ENCODE measurements around the gene GNG7.
"Not testable (repeated sequence)": the region's sequence is repeated elsewhere in the genome, so short reads cannot be mapped to it uniquely, and the experiment has no call there.

Gene GNG7

DNA sequence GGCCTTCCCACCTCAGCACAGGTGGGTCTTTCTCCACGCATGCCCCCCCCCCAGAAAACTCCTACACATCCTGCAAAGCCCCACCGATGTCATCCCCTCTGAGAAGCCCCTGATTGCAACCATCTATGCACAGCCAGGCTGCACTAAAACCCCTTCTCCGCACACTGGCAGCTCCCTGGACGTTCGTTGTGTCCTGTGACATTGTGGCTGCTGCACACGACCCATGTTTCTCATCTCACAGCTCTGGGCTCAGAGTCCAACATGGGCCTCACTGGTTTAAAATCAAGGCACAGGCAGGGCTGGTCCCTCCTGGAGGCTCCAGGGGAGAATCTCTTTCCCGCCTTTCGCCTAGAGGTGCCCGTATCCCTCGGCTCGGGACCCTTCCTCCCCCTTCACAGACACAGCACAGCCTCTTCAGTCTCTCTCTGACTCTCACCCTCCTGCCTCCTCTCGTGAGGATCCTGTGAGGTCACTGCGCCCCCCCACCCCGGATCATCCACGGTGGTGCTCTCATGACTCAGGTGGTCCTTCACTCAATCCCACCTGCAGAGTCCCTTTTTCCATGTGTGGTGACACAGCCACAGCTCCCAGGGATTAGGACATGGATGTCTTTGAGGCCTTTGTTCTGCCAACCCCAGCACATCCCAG, 155.3 kb downstream of the GNG7 start:
- no peak for DNase-seq

DNA sequence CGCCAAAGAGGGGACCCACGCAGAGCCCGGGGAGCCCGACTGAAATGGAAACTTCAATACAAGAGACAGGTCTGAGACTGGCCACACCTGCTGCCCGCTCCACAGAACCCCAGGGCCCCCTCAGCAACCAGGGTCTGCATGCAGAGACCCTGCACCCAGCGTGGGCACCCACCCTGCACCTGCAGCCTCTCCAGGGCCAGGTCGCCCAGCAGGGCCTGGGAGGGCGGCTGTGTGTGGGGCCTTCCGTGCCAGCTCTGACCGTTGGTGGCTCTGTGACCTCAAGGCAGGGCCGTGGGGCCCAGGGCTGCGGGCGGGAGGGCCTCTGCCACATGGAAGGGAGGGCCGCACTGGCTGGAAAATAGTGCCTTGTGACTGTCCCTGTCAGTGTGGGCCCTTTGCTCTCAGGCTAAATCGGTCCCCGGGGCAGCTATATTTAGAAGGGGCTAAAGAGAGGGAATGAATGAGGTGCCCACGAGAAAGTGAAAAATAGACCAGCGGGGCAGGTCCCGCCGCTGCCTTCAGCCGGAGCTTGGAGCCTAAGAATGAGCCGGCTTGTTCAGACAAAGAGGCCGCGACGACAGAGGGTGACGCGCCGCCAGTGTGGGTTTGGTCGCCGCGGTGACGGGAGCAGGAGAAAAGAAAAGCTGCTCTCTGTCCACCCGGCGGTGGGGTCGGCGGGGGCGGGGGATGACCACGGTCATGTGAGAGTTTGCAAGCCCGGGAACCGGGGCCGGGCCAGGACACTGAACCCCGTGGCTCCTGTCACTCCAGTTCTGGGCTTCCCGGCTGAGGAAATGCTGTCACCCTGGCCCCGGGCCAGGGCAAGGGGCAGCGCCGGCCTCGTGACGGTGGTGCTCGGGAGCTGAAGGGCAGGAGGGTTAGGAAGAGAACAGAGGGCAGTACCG, 156.1 kb downstream of the GNG7 start:
- DNase-seq: no peak

DNA sequence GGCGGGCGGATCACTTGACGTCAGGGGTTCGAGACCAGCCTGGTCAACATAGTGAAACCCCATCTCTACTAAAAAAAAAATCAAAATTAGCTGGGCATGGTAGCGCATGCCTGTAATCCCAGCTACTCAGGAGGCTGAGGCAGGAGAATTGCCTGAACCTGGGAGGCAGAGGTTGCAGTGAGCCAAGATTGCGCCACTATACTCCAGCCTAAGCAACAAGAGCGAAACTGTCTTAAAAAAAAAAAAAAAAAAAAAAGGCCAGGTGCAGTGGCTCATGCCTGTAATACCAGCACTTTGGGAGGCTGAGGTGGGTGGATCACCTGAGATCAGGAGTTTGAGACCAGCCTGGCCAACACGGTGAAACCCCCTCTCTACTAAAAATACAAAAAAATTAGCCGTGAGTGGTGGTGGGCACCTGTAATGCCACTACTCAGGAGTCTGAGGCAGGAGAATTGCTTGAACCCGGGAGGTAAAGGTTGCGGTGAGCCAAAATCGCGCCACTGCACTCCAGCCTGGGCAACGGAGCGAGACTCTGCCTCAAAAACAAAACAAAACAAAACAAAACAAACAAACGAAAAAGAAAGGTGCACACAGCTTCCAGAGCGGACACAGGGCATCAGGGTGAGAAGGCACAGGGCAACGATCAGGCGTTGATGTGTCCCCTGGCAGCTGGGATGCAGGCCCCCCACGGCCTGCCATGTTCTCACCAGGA, 156.9 kb downstream of the GNG7 start:
- DNase-seq: not testable (repeated sequence)

DNA sequence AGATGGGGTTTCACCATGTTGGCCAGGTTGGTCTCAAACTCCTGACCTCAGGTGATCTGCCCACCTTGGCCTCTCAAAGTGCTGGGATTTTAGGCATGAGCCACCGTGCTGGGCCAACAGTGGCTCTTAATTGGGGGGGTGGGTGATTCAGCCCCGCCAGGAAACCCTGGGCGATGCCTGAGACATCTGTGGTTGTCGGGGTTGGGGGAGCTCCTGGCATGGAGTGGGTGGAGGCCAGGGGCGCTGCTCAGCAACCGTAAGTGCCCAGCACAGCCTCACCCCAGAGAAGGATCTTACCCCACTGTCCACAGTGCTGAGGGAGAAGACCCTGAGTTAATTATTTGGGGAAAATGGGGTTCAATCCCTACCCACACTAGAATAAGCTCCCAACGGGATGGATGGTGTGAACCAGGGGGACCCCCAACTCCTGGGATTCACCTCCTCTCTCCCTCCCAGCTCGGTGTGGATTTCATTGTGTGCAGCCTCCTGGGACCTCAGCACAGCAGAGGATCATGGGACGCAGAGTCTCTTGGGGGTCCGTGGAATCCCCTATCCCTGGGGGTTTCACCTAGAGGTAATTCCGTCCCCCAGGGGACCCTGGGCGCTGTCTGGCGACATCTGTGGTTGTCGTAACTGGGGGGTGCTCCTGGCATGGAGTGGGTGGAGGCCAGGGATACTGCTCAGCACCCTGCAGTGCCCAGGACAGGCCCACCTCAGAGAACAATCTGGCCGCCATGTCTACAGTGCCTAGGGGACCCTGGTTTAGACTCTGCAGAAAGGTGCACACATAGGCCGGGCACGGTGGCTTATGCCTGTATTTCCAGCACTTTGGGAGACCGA, 157.7 kb downstream of the GNG7 start:
- DNase-seq: no peak

DNA sequence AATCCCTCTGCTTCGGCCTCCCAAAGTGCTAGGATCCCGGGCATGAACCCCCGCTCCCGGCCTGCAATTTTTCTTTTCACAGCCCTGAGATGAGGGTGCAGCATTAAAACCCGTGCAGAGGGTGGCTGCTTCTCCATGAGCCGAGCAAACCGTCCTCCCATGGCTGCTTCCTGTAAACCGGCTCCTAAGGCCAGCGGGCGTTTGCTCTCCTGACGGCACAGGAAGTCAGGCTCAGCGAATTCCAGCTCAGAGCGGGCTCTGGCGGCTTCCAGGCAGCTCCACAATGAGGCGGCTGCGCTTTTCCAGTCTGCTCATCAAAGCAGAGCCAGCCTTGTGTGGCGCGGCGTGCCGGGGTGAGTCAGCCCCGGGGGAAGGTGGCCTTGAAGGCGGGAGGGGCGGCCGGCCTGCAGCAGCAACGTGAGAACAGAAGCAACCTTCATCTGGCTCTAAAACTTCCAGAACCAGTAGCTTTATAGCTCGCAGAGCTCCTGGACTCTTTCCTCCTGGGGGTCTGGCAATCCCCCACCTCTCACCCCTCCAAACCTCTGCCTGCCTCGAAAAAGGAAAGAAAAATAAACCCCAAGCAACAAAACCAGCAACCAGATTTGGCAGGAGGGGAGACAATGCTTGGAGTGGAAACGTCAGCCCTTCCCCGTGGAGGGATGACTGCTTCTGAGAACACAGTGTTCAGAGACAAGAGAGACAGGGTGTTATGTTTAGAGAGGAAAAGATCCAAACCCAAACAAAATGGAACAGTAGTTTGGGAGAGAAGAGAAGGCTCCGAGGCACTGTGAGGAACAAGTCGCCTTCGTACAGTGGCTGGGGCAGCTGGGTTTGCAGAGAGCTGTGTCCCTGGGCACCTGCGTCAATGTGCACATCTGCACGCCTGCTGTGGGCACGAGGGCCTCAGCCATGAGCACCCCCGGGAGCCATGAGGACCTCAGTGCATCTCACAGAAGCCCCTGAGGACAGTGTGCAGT, 158.7 kb downstream of the GNG7 start:
- DNase-seq: peak; percentile 68 to 69

GRCh38 chr19:2543072-2543462, 159.4 kb downstream of the GNG7 start:
- not testable (repeated sequence) for DNase-seq

- DNase-seq: no peak
These were observed 160.0 kb downstream of the GNG7 start for GRCh38 chr19:2542341-2543069.

GRCh38 chr19:2540646-2541454, 161.6 kb downstream of the GNG7 start:
- DNase-seq: no peak

DNA sequence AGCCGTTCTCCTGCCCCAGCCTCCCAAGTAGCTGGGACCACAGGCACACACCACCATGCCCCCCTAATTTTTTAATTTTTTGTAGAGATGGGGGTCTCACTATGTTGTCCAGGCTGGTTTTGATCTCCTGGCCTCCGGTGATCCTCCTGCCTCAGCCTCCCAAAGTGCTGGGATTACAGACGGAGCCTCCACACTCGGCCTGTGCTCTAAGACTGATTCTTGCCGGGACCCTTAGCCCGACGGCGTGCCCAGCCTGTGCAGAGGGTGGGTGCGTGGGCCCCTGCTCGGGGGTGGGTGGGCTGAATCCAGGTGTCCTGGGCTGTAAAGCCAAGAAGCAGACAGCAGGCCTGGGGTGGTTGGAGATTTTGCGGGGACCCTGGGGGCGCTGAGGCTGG, 162.2 kb downstream of the GNG7 start:
- DNase-seq: no peak

GRCh38 chr19:2538096-2538757, 164.3 kb downstream of the GNG7 start:
- no peak for DNase-seq

DNA sequence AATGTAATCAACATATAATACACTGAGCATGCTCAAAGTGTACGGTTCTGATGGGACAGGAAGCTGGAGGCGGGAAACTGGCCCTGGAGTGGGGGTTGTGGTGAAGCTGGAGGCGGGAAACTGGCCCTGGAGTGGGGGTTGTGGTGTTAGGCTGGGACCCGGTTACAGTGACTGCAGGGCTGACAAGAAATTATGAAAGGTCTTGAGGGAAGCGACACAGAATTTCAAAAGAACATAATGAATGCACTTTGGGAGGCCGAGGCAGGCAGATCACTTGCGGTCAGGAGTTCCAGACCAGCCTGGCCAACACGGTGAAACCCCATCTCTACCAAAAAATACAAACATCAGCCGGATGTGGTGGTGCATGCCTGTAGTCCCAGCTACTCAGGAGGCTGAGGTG, 164.9 kb downstream of the GNG7 start:
- DNase-seq: not testable (repeated sequence)

GRCh38 chr19:2536461-2536860, 166.0 kb downstream of the GNG7 start:
- no peak for DNase-seq

- no peak for DNase-seq
These were observed 168.0 kb downstream of the GNG7 start for GRCh38 chr19:2534423-2535013.

GRCh38 chr19:2533686-2534422, 168.6 kb downstream of the GNG7 start:
- no peak for DNase-seq

GRCh38 chr19:2533072-2533425, 169.4 kb downstream of the GNG7 start:
- no peak for DNase-seq

- DNase-seq: no peak
These were observed 170.0 kb downstream of the GNG7 start for GRCh38 chr19:2532252-2533071.

DNA sequence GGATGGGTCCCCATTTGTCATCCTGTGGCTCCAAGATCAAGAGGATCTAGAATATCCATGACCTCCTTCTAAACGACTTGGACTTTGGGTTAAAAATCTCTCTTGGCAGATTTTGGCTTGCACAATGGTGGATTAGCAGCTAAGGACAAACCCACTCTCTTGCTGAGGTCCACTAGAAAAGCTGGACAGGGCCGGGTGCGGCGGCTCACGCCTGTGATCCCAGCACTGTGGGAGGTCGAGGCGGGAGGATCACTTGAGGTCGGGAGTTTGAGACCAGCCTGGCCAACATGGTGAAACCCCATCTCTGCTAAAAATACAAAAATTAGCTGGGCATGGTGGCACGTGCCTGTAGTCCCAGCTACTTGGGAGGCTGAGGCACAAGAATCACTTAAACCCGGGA, 172.6 kb downstream of the GNG7 start:
- DNase-seq: not testable (repeated sequence)
